GM20431 (cell line): ENCODE results near the gene EVA1A.

Experiments
- in situ Hi-C: fragments of 300-500 bp; cut with MseI, MboI; formaldehyde crosslinking; loops from one replicate; pipeline ENCODE4 v1.15.0; 2020; ENCODE audit warnings: low sequenced_read_pairs; ENCODE audit not compliant: unreplicated experiment

The EVA1A gene

DNA sequence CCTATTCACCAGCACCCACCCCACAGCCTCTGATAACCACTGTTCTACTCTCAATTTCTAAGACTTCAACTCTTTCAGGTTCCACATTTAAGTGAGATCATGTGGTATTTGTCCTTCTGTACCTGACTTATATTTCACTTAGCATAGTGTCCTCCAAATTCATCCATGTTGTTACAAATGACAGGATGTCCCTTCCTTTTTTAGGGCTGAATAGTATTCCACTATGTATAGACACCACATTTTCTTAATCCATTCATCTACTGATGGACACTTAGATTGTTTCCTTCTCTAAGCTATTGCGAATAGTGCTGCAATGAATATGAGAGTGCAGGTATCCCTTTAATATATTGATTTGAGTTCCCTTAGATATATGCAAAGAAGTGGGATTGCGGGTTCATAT lies 100.1 kb downstream of the EVA1A start:
- in situ Hi-C loops, result no loop called here

DNA sequence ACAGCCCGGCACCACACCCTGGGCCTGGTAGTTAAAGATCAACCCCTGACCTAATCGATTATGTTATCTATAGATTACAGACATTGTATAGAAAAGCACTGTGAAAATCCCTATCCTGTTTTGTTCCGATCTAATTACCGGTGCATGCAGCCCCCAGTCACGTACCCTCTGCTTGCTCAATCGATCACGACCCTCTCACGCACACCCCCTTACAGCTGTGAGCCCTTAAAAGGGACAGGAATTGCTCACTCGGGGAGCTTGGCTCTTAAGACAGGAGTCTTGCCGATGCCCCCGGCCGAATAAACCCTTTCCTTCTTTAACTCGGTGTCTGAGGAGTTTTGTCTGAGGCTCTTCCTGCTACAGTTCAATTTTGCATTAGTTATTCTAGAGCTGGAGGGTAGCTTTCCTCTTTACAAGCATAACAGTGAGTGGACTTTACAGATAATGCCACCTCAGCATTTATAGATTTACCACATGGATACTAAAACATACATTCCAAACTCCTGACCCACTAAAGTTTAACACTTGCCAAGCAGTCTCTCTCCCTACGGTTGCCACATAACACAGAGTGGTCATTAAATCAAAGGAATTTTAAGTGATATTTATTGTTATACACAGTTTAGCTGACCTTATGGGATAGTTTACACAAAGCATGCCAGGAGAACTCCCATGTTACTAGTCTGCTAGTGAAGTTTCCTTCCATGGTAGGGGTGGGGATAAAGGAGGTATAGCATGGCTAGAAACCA lies 101.0 kb downstream of the EVA1A start:
- in situ Hi-C loops, result no loop called here

DNA sequence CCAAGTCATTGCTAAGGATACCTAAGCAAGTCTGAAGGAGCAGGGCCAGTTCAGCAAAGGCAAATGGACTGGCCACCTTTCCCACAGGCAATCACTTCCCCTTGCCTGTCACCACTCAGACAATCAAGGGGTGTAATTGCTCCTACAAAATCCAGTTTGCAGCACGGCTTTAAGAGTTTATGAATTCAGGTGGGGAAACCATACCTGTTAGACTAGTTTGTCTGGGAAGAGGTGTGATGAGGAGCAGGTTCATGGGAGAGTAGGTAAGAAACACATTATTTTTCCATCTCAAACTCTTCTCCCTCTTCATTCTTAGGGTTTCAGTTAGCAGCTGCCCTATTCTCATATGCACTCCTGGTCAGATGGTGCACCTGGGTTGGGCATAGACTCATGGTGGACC lies 102.5 kb downstream of the EVA1A start:
- in situ Hi-C loops, result no loop called here

DNA sequence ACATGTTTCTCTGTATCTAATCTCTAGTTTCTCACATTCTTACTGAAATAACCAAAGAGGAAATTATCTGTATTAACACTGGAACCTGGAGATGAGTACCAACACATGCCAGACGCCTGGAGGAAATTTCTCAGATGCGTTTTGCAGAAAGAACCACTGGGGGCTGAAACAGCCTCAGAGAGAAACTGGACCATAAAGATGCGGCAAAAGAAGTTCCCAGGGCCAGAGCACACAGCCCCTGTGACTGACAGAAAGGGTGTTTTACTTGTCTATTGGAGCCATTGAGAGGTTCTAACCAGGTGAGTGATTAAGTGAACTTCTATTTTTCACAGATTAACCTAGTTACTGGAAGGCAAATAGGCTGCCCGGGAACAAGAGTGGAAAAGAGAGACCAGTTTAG lies 103.9 kb downstream of the EVA1A start:
- in situ Hi-C loops, result no loop called here

DNA sequence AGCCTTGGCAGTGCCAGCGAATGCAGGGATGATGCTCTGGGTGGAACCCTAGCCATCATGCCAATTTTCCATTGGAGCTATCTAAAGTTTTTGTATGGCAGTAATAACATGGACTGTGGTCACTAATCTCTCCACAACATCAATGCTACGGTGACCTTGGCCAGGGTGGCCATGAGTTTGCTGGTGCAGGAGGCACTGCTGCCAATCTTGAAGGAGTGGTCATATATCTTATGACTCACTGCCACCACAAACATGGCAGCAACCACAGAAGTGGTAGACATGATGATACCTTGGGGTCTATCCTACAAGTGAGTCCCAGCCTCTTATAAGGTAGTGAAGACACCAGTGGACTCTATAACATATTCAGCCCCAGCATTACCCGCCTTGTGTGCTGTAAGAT lies 104.6 kb downstream of the EVA1A start:
- in situ Hi-C loops, result no loop called here

DNA sequence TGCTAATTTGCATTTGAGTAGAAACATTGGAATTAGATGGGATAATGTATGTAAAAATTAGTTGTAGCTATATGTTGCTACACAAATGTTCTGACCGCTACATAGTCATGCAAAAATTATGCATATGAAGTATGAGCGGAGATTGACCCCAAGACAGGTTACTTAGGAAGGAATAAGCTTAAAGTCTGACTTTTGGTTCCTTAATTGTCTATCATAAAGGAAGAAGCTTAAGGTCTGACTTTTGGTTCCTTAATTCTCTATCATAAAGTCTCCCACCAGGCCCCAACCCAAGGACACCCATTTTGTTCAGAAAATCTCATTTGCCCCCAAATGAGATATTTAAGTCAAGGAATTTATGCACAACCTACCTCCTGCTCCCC lies 106.5 kb downstream of the EVA1A start:
- in situ Hi-C loops, result no loop called here

DNA sequence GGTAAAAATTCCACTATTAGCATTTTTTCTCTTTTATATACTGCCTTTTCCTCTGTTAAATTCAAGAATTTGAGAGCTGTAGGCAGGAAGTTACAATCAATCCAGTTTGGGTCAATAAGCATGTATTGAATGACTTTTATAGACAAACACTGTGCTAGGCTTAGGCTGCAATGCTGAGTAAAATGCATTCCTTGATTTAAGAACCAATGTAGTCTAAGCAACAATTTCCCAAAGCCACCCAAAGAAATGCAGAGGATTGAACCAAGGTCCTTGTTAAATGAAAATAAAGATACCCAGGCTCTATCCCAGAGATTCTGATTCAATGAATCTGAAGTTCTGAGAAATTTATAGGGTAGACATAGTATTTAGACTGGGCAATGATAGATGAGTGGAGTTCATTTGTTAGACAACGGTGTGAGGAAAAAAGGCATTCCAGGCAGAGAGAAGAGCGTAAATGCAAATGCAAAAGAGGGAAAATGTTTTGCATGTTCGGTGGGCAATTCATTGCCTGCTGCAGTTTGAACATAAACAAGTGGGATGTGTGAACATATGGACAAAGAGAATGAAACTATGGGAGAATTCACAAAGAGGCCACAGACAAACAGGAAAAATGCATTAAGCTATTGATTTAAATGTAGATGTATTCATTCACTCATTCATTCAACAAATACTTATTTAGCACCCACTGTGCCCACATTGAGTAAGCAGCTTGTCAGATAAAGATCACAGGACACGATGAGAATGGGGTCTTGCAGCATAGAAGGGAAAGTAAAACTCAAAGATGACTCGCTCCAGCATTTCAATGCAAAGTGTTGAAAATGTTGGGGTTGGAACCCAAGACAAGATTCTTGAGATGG lies 107.1 kb downstream of the EVA1A start:
- in situ Hi-C loops, result no loop called here

DNA sequence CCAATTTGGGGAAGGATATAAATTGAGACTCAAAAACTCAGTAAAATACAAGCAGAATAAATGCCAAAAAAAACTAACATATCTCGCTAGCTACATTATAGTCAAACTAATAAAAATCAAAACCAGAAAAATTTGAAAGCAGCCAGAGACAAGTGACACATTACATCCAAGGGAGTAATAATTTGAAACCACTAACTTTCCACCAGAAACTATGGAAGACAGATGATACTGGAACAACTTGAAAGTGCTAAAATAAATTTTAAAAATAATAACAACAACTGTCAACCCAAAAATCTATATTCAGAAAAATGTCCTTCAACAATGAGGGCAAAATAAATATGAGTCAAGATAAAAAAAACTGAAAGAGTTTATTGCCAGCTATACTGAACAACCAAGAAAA lies 110.7 kb downstream of the EVA1A start:
- in situ Hi-C loops, result no loop called here

DNA sequence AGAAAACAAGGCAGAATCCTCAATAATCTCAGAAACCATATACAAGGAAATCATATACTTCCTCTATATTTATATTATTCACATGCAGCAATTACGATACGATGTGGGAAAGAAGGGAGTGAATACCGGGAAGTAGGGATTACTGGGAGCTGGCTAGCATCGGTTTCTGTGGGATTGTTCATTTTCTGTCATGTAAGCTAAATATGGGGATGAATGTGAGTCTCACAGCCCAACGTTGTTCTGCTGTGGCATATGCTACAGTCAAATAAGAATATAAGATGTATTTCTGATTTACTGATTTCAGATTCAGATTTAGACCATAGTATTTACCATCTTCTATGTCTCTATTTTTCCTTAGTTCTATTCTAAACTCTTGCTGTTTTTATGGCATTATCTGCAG lies 113.6 kb downstream of the EVA1A start:
- in situ Hi-C loops, result no loop called here
